Measurements from ENCODE around the gene MAPK7.

- no peak for TF ChIP-seq CTCF (IDR thresholded peaks at IDR 0.05; ENCODE audit: insufficient read depth, low read depth, low read length)
- no peak for TF ChIP-seq EZH2 (IDR thresholded peaks at IDR 0.05; ENCODE audit: insufficient read depth, low read length)
Observed at GRCh38 chr17:19401321-19402010, 23.2 kb downstream of the MAPK7 start.
